ENCODE data around the gene MATK. TPM values are rescaled to one million over a fixed set of nuclear protein-coding genes. Genes with fewer than 3 reads are reported as not detected.

The MATK gene
- polyA plus RNA-seq, 1 donor from 2014 or later = 2.6 TPM

- H3K4me3 ChIP-seq (ENCODE audit: low read length) = no peak overlapping the region
- no peaks in the 10 kb centered on the region for H3K79me2 ChIP-seq (replicated peaks; ENCODE audit: insufficient read depth, low read length)
- no peaks in the 10 kb centered on the region for H3K9me2 ChIP-seq (ENCODE audit: insufficient read depth, low read length)
- no peaks in the 10 kb centered on the region for H3F3A ChIP-seq (ENCODE audit: insufficient read depth, low read length, poor library complexity, severe bottlenecking)
- H2AFZ ChIP-seq (ENCODE audit: low read depth, low read length) = no peak overlapping the region
- H3K9ac ChIP-seq (ENCODE audit: low read length) = no peak overlapping the region
- TF ChIP-seq RAD21 (conservative IDR thresholded peaks at IDR 0.05) = no peak
- TF ChIP-seq TAF1 (IDR thresholded peaks at IDR 0.05; ENCODE audit: low read depth) = no peak
- no peak for TF ChIP-seq POLR2AphosphoS5 (IDR thresholded peaks at IDR 0.05)
- no peak for TF ChIP-seq MXI1 (conservative IDR thresholded peaks at IDR 0.05; ENCODE audit: poor library complexity, severe bottlenecking)
- TF ChIP-seq EZH2 (IDR thresholded peaks at IDR 0.05; ENCODE audit: borderline replicate concordance, insufficient read depth, low read length, poor library complexity, severe bottlenecking) = no peak
- no peak for TF ChIP-seq SMC3 (conservative IDR thresholded peaks at IDR 0.05; ENCODE audit: poor library complexity)
- TF ChIP-seq, protein P1, sequence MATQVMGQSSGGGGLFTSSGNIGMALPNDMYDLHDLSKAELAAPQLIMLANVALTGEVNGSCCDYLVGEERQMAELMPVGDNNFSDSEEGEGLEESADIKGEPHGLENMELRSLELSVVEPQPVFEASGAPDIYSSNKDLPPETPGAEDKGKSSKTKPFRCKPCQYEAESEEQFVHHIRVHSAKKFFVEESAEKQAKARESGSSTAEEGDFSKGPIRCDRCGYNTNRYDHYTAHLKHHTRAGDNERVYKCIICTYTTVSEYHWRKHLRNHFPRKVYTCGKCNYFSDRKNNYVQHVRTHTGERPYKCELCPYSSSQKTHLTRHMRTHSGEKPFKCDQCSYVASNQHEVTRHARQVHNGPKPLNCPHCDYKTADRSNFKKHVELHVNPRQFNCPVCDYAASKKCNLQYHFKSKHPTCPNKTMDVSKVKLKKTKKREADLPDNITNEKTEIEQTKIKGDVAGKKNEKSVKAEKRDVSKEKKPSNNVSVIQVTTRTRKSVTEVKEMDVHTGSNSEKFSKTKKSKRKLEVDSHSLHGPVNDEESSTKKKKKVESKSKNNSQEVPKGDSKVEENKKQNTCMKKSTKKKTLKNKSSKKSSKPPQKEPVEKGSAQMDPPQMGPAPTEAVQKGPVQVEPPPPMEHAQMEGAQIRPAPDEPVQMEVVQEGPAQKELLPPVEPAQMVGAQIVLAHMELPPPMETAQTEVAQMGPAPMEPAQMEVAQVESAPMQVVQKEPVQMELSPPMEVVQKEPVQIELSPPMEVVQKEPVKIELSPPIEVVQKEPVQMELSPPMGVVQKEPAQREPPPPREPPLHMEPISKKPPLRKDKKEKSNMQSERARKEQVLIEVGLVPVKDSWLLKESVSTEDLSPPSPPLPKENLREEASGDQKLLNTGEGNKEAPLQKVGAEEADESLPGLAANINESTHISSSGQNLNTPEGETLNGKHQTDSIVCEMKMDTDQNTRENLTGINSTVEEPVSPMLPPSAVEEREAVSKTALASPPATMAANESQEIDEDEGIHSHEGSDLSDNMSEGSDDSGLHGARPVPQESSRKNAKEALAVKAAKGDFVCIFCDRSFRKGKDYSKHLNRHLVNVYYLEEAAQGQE (IDR thresholded peaks at IDR 0.05; ENCODE audit: borderline replicate concordance) = no peak
- no peak for TF ChIP-seq EP300 (conservative IDR thresholded peaks at IDR 0.05; ENCODE audit: poor library complexity, severe bottlenecking)
- TF ChIP-seq, protein P2, sequence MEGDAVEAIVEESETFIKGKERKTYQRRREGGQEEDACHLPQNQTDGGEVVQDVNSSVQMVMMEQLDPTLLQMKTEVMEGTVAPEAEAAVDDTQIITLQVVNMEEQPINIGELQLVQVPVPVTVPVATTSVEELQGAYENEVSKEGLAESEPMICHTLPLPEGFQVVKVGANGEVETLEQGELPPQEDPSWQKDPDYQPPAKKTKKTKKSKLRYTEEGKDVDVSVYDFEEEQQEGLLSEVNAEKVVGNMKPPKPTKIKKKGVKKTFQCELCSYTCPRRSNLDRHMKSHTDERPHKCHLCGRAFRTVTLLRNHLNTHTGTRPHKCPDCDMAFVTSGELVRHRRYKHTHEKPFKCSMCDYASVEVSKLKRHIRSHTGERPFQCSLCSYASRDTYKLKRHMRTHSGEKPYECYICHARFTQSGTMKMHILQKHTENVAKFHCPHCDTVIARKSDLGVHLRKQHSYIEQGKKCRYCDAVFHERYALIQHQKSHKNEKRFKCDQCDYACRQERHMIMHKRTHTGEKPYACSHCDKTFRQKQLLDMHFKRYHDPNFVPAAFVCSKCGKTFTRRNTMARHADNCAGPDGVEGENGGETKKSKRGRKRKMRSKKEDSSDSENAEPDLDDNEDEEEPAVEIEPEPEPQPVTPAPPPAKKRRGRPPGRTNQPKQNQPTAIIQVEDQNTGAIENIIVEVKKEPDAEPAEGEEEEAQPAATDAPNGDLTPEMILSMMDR (IDR thresholded peaks at IDR 0.05; ENCODE audit: poor library complexity, severe bottlenecking) = no peak
- H3K4me2 ChIP-seq (ENCODE audit: low read length) = no peak overlapping the region
- H3K27ac ChIP-seq (ENCODE audit: low read length) = no peak overlapping the region
- H3K9me3 ChIP-seq (ENCODE audit: low read length) = no peaks in the 10 kb centered on the region
- H3K27me3 ChIP-seq (ENCODE audit: insufficient read depth, low read depth, low read length) = no peaks in the 10 kb centered on the region
- H3K36me3 ChIP-seq (ENCODE audit: insufficient read depth, low read length) = no peaks in the 10 kb centered on the region
- no peaks in the 10 kb centered on the region for H4K20me1 ChIP-seq (ENCODE audit: insufficient read depth)
Measured at GRCh38 chr19:3832001-3832400, 45.8 kb upstream of the MATK start.

DNA sequence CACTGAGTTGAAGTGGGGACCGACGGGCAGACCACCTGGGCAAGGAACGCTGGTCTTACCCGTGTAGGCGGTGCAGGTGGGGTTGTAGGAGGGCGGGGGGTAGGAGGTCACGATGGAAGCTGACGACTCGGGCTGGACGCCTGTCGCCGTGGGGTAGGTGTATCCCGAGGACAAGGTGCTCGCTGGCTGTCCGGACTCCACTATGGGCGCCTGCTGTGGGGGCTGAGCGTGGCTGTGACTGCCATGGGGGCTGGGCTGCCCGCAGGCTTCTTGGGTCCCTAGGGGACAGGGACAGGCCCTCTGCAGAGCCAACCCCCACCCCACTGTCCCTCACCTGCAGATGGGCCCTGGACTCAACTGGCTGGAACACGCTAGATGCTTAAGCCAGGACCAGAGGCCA lies 45.4 kb upstream of the MATK start:
- Histone ChIP-seq H3K9ac (ENCODE audit: low read length) (no peak overlapping the region), H3K27ac (ENCODE audit: low read length) (no peak overlapping the region), H3F3A (ENCODE audit: insufficient read depth, low read length, poor library complexity, severe bottlenecking) (no peaks in the 10 kb centered on the region), H2AFZ (ENCODE audit: low read depth, low read length) (no peak overlapping the region), H3K27me3 (ENCODE audit: insufficient read depth, low read depth, low read length) (no peaks in the 10 kb centered on the region), H3K4me3 (ENCODE audit: low read length) (no peak overlapping the region), H3K36me3 (ENCODE audit: insufficient read depth, low read length) (no peaks in the 10 kb centered on the region), H3K9me3 (ENCODE audit: low read length) (no peaks in the 10 kb centered on the region), H3K4me2 (ENCODE audit: low read length) (no peak overlapping the region), H4K20me1 (ENCODE audit: insufficient read depth) (no peaks in the 10 kb centered on the region), H3K79me2 (replicated peaks; ENCODE audit: insufficient read depth, low read length) (no peaks in the 10 kb centered on the region), H3K9me2 (ENCODE audit: insufficient read depth, low read length) (no peaks in the 10 kb centered on the region)
- TF ChIP-seq, protein P2 (IDR thresholded peaks at IDR 0.05; ENCODE audit: poor library complexity, severe bottlenecking) = no peak
- TF ChIP-seq TAF1 (IDR thresholded peaks at IDR 0.05; ENCODE audit: low read depth) (no peak), SMC3 (conservative IDR thresholded peaks at IDR 0.05; ENCODE audit: poor library complexity) (no peak), POLR2AphosphoS5 (IDR thresholded peaks at IDR 0.05) (no peak), EP300 (conservative IDR thresholded peaks at IDR 0.05; ENCODE audit: poor library complexity, severe bottlenecking) (no peak), MXI1 (conservative IDR thresholded peaks at IDR 0.05; ENCODE audit: poor library complexity, severe bottlenecking) (no peak), EZH2 (IDR thresholded peaks at IDR 0.05; ENCODE audit: borderline replicate concordance, insufficient read depth, low read length, poor library complexity, severe bottlenecking) (no peak), RAD21 (conservative IDR thresholded peaks at IDR 0.05) (no peak)
- TF ChIP-seq, protein P1 (IDR thresholded peaks at IDR 0.05; ENCODE audit: borderline replicate concordance) = no peak

Measured in neural cell (in vitro differentiated cells).